IPS DF 4.7 (cell line): ENCODE data around the gene PTGFRN.

Experiments used
- DNase-seq: peaks from one replicate; pipeline ENCODE4 v3.0.0-alpha.2; 2013; ENCODE audit warnings: low spot score; ENCODE audit errors: extremely low read depth

Gene PTGFRN

DNA sequence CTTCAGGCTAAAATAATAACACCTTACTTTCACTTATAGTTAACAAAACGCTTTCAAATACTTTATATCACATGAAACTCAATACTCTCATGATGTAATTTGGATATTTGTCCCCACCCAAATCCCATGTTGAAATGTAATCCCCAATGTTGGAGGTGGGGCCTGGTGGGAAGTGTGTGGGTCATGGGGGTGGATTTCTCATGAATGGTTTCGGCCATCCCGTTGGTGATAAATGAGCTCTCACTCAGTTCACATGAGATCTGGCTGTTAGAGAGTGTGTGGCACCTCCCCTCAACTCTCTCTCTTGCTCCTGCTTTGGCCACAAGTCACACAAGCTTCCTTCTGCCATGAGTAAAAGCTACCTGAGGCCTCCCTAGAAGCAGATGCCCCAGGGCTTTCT lies 22.5 kb upstream of the PTGFRN start:
- DNase-seq: no peak

DNA sequence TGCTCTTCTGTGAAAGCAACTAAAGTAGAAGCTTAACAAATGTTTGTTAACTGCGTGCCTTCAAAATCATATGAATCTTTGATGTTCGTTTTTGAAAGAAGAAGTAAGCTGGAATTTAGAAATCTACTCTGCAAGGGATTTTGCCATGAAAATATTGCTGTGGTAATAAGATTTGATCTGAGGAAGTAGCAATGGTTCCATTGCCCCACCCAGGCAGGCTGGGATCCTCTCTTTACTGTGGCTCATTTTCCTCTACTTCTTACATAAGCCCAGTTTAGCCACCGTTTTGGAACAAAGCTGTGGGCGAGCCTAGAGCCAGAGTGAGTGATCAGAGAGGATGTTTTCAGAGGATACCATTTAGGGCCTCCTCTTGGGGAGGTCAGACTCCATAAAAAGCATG lies 20.3 kb upstream of the PTGFRN start:
- no peak for DNase-seq

DNA sequence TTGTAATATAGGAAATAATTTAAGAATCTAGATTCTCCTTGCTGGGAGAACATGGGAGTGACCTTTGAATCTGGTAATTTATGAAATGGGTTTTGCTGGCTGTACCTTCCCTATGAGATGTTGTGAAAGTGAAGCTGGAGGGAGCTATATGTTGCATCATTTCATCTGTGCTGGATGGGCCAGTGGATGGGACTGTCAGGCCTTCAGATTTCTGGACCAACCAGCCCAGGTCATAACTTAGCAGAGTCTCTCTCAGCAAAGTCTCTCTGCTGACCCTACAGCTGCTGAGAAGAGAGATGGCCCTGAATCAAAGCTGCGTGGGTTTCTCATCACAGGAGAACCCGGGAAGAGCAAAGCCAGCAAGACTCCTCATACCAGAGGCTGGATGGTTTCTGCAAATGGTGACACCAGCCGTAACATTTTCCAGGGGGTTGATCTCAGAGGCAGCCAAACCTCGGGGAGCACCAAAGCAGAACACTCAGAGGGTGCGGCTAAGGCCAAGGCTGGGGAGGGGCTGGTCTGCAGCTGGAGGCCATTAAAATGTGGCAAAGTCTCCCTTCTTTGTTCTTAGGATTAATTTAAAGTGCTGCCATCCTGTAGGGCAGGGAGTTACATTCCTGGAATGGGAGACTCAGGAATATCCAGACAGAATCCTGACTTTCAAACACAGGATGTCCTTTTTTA lies 18.2 kb upstream of the PTGFRN start:
- DNase-seq: no peak

DNA sequence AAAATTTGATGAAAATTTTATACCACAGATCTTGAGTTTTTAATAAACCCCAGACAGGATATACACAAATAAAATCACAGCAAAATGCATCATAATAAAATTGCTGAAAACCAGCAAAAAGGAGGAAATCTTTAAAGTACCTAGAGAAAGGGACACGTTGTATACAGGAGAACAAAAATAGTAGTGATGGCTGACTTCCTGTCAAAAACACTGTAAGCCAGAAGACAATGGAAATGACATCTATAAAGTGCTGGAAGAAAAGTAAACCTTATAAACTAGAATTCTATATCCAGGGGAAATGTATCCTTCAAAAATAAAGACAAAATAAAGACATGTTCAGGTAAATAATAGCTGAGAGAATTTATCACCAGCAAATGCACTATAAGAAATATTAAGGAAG lies 14.6 kb upstream of the PTGFRN start:
- no peak for DNase-seq

DNA sequence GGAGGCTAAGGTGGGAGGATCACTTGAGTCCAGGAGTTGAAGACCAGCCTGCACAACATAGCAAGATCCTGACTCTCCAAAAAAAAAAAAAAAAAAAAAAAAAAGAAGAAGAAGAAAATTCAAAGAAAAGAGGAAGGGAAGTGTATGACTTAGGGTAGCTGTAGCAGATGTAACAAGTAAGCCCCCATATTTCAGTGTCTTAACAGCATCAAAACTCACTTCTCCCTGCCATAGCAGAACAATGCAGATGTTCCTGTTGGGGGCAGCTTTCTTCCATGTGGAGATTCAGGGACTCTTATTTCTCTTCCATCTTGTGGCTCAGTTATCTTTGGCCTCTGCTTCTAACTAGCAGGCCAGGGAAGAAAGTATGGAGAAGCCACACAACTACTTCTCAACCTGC lies 10.2 kb upstream of the PTGFRN start:
- no peak for DNase-seq

DNA sequence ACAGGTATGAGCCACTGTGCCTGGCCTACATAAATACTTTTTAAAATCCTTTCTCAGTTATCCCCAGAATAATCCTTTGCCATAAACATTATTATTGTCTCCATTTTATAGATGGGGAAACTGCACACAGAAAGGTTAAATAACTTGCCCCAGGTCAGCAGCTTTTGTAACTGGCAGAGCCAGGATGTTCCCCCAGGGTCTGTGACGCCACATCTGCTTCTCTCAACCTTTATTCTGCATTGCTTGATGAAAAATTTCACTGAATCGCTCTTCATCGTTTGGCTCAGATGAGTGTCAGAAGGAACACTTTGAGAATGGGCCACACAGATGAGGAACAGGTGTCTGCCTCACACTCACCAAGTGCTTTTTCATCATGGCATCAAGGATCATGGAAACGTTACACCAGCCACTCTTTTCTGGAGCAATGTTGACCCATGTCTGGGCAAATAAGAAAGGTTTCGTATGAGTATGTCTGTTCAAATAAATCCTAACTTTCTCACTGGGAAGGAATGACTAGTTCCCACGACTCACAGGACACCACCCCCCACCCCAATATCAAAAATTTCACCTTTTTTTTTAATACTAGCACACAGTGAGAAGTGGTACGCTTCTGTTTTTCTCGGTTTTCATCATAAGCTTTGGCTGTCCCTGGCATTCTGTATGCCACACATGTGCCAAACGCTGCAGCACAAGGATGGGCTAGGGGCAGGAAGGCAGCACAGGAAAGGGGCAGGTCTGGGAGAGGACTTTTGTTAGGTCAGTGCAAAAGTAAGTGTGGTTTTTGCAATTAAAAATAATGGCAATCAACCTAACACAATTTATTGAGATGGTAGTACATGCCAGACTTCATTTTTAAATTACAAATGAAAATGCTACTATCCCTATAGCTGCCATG lies 9.0 kb upstream of the PTGFRN start:
- DNase-seq: no peak

DNA sequence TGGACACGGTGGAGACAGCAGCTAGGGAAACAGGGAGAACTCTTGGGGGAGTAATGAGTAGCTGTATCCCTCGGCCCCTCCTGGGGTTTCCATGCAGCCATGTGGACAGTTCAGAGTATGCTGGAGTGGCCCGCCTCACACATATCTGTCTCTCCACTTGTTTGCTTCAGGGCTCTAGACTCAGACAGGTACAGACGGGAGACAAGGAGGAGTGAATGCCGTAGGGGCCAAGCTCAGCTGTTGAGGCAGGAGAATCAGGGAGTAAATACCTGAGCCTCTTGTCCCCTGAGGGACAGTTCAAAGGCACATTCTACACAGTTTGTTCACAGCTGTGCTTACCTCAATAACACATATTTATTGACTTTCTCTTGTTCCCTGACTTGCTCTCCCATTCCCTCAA lies 7.7 kb upstream of the PTGFRN start:
- DNase-seq: no peak

DNA sequence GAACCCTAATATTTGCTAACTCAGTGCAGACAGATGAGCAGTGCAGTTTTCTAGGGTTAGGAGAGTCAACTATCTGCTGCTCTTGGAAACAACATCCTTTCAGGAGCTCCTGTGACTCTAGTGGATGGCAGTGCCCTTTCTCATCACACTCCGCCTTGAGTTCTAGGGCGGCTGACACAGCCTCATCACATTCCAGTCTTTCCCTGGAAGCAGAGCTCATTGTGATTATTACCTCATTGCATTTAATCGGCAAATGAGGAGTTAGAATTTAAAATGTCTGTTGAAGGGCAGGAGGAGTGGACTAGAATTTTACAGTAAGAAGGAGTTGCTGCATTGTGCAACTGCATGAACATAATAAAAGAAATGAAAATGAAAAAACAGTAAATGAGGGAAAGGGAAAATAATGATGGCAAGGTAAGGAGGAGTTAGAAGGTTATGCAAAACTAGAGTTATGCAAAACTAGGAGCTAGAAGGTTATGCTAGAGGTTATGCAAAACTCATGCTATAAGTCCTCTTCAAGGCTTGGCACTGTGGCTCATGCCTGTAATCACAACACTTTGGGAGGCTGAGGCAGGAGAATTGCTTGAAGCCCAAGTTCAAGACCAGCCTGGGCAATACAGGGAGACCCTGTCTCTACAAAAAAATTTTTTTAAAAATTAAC lies 6.9 kb upstream of the PTGFRN start:
- DNase-seq: no peak

DNA sequence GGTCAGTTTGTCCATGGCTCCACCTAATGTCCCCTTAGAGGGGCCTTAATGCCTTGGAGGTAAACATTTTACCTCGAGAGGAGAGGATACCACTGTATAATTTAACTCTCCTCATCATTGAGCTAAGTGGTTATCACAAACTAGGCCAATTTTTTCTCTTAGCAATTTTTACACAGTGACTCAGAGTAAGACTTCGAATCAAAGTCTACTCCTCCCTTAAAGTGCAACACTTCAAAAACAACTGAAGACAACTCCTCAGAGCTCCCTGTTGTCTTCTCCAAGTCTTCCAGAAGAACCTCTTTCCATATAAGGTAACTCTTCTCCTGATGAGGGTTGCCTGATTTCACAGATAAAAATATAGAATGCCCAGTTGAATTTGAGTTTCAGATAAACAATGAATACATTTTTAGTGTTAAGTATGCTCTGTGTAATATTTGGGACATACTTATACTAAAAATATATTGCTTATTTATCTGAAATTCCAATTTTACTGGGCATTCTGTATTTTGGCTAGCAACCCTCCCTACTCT lies 4.9 kb upstream of the PTGFRN start:
- DNase-seq: no peak

DNA sequence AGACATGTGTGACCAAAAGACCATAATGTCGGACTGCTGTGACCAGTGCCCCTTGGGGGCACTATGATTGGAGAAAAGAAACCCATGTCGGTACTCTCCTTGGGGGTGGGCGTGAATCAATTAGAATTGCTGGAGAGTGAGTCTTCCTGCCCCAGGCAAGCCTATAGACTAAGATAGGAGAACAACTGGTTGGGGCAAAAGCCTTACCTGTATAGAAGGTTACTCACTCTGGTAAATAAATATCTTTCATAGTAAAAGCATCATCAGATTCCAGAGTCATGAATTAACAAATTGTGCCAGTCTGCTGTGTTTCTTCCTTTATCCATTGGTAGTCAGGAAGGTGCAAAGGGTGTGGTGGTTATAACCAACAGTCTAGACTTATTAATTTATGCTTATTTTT lies 2.9 kb upstream of the PTGFRN start:
- DNase-seq: no peak

DNA sequence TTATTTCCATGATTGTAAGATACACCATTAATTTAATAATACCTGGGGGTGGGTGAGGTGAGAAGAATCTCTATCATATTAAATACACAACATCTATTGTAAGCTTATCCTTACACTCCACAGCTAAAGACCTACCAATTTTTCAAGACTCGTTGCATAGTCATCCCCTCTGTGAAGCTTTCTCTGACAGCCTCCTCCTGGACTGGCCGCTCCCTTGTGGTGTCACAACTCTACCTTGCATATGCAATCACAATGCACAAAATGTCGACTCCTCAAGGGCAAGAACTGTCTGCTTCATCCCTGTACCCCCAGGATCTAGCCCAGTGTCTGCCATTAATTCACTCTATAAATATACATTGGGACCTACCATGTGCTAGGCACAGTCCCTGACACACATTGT lies 2.4 kb upstream of the PTGFRN start:
- DNase-seq: no peak

DNA sequence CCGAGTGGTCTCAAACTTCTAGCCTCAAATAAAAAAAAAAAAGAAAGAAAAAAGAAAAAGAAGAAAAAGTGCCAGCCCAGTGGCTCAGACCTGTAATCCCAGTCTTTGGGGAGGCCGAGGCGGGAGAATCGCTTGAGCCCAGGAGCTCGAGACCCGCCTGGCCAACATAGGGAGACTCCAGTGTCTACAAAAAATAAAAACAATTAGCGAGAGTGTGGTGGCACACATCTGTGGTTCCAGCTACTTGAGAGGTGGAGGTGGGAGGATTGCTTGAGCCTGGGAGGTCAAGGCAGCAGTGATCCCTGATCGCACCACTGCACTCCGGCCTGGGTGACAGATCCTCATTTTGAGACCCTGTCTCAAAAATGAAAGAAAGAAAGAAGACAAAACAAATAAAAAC lies 1.4 kb upstream of the PTGFRN start:
- no peak for DNase-seq

DNA sequence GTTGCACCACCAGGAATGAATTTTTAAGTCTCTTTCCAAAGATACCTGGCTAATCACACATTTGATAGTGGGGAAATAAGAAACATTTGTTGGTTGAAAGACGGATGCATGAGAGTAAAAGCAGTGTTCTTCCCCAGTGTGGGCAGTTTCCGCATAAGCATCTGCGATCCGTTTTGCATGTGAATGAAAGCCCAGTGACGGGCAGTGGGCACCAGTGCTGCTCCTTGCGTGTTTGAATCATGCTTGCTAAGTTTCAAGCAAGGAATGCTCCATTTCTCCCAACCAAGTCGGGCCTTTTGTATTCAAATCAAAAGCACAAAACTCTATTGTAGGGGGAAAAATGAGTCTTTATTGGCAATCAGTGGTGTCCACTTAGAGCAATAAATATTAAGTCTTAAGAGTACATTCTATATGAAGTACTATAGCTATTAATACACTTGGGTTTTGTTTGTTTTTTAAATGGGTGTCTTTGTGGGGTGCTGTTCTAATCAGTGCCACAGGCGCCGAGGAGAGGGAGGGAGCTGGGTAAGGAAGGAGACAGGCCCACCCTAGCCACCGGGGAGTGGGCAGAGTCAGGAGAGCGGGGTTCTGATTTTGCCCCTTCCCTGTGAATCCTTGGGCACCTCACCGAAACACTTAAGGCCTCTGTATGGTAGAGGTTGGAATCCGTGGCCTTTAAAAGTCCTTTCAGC lies 750 bp upstream of the PTGFRN start:
- DNase-seq: no peak

DNA sequence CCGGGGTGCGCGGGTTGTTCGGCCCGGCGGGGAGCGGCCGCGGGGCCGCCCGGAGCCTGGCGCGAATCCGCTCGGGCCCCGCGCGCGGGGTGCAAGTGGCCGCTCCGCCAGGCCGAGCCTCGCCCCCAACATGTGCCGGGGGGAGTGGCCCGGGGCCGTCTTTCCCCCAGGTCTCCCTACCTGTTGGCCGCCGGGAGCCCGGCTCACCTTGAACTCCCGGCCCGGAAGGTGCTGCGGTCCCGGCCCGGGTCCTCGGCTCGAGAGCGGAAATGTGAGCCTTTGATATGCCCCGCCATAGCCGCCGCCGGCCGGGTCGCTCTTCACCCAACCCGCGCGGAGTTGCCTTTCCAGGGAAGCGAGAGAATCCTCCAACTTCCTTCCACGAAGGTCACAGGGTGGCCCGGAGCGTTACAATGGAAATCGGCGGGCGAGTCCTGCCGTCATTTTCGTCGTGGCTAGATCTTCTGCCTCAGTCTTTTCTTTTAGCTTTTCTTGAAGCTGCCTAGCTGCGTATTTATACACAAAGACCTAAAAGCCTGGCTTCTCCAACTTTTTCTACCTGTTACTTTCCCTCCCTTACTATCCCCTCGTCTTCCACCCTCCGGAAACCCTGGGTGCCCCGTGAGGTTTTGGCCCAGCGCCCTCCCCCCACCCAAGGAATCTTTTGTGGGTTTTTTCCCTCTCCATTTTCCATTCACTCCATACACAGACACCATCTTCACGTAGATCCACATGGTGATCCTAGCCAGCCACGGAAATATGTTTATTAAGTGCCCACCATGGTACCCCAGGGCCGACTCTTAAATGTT lies 867 bp downstream of the PTGFRN start:
- DNase-seq: no peak

DNA sequence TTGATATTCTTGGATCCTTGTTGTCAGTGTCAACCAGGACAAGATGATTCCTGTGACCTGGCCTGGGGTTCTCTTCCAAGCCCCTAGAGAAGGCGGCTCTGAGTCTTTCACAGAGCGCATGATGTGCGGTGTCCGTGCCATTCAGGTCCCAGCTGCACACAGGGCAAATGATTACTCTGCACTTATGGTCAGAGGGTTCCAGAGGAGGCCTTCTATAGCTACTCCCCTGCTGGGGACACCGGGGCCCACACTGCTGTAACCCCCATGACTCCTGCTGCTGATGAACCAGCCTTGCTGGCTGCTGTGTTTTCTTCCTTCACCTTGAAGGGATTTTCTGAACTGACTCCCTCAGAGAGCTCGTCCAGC lies 1.5 kb downstream of the PTGFRN start:
- DNase-seq: no peak

DNA sequence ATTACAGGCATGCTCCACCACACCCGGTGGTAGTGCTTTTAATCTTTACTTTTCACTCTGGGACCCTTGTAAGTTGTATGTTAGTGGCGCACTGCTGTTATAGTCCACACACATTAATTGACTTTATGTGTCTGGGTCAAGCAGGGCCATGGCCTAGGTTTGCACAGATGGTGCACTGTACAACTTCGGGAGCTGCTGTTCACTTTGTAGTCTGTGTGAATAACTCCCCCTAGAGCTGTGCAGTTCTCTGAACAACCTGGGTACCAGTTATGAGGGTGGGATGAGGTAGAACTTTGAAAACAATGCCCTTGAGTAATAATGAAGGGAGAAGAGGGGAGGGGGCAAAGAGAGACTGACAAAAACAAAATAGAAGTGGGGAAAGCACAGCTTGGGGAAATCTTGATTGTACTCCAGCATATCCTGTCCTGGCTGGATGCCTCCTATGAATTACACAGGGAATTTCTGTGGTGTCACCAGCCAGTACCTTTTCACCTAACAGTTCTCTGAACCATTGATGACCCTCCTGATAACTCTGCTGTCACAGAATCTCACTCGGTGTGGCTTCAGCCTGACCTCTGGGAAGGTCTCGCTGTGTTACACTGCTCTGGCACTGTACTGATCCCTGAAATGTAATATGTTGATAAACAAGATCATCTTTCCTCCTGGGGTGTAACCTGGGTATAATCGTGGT lies 2.2 kb downstream of the PTGFRN start:
- DNase-seq: no peak

DNA sequence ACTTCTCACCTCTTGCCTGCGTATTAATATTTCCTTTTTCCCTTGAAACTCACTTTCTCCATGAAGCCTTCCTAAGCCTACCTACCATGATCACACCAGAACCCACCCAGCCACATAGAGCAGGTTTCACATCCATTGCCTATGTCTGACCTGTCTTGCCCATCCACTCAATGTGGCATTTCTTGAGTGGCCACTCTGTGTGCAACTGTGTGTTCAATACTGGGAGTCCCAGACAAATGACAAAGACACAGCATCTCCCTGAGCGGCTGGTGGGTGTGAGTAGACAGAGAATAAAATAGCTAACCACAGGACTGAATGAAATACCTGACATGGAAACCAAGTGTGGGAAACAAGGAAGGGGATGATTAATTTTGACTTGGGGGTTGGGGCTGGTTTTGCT lies 3.1 kb downstream of the PTGFRN start:
- DNase-seq: no peak

DNA sequence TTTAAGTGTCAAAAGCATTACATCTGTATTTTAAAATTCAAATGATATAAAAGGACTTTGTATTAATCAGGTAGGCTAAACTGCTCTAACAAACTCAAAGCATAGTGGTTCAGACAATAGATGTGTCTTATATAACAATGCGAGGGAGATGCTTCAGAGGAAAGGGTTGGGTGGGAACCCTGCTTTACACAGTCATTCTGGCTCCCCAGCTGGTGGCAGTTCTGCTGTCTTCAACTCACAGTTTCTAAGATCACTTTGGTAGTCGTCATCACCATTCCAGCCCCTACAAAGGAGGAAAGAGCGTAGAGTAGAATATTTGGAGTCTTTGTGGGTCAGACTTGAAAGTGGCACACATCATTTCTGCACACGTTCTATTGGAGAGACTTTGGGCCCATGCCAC lies 4.2 kb downstream of the PTGFRN start:
- no peak for DNase-seq

DNA sequence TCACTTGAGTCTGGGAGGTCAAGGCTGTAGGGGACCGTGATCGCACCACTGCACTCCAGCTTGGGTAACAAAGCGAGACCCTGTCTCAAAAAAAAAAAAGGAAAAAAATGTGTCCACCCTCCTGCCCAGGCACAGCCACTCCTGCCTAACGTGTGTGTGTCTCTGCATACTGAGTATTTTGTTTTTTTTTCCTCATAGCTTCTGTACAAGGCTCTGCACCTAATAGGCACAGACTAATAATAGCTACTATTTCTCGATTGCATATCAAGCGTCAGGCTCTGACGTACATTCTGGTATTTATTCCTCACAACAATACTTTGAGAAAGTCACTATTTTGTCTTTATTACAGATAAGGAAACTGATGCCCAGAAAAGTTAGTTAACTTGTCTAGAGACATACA lies 5.0 kb downstream of the PTGFRN start:
- no peak for DNase-seq

DNA sequence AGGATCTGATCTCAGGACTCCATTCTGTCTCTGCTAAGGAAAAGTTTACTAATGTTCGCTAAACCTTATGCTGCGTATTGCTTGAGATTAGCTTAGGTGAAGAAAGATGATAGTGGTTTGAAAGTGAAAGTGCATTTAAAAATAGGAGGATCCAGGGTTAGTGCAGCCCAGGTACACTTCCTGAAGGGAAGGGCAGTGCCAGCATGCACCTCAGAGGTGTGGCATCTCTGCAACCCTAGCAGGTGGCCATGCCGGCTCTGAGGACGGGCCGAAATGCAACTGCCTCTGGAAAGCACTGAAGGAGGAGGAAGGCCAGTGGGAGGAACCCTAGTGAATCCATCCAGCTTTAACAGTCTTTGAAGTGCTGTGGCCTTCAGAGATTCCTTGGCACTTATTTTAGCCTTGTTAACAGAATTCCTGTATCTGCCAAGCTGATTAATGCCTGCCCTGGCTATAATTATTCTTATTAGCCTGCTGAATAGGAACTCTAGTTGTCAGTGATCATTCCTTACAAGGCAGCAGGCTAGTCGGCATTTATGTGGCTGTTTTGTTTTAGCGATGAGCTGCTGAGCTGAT lies 5.5 kb downstream of the PTGFRN start:
- DNase-seq: no peak
